ENCODE results near the gene PBX2. TPM values are rescaled to one million over a fixed set of nuclear protein-coding genes. Genes with fewer than 3 reads are reported as not detected.

The PBX2 gene
- total RNA-seq, 4 donors from 2014 or later = 42.9 to 70.1 (median 61.0) TPM

DNA sequence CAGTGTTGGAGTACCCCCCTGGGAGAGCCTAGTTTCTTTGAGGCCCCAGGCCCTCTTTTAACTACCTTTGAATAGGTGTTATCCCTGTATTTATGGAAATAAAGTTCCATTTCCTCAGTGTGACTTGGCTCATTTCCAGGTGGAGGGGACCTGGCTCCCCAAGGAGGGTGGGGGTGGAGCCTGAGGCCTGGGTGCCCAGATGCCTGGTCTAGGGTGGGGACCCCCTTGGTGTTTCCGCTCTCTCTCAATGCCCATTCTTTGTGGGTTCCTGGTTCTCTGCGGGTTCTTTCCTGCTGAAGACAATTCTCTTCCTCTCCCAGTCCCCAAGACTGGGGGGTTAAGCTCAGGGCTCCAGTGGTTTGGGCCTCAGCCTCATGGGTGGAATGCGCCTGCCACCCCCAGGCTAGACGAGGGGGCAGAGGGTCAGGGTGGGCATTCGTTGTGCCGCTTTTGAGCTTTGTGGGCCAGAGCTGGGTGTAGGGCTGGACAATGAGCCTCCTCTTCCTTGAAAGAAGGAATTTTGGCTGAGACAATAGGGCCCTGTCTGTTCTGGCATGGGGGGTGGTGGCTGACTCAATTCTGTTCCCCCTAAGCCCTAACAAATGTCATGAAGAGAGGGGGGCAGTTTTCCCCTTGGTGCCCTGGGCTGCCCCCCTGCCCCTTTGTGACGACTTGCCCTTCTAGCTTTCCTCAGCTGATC, 26.3 kb downstream of the PBX2 start:
- Histone ChIP-seq H3K4me1 (peaks cover 0 to 18% (median 0%) of the 10 kb centered on the region in 3 donors), H3K36me3 (peaks cover 0 to 96% of the 10 kb centered on the region in 2 donors), H3K4me3 (no peak overlapping the region), H3K9me3 (no peaks in the 10 kb centered on the region), H3K27ac (peak overlapping the region in 3 of 4 donors; percentile 60 to 74 (median 64)), H3K27me3 (no peaks in the 10 kb centered on the region)
- TF ChIP-seq POLR2AphosphoS5 (IDR thresholded peaks at IDR 0.05) = no peak
- TF ChIP-seq, protein P1, sequence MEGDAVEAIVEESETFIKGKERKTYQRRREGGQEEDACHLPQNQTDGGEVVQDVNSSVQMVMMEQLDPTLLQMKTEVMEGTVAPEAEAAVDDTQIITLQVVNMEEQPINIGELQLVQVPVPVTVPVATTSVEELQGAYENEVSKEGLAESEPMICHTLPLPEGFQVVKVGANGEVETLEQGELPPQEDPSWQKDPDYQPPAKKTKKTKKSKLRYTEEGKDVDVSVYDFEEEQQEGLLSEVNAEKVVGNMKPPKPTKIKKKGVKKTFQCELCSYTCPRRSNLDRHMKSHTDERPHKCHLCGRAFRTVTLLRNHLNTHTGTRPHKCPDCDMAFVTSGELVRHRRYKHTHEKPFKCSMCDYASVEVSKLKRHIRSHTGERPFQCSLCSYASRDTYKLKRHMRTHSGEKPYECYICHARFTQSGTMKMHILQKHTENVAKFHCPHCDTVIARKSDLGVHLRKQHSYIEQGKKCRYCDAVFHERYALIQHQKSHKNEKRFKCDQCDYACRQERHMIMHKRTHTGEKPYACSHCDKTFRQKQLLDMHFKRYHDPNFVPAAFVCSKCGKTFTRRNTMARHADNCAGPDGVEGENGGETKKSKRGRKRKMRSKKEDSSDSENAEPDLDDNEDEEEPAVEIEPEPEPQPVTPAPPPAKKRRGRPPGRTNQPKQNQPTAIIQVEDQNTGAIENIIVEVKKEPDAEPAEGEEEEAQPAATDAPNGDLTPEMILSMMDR (IDR thresholded peaks at IDR 0.05) = peak in 1 of 4 experiments; percentile 15
- peak; percentile 46 for ATAC-seq
- WGBS, 2 donors (ENCODE audit: low coverage in 1 of 2) = no CpG with 5 or more reads among the region's 7 CpGs

DNA sequence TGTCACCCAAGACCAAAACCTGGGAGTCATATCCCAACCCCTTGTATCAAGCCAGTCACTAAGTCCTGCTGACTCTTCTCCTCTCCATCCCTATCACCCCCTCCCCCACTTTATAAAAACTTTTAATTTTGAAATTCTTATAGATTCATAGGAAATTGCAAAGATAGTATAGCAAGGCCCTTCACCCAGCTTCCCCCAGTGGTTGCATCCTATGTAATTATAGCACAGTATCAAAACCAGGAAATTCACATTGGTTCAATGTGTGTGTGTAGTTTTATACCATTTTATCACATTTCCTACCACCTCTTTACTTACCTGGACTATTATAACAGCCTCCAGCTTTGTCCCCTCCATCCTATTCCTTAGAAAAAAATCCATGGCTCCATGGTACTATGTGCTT, 31.9 kb downstream of the PBX2 start:
- Histone ChIP-seq H3K4me3 (no peak overlapping the region), H3K4me1 (peaks cover 0 to 35% (median 10%) of the 10 kb centered on the region in 3 donors), H3K9me3 (no peaks in the 10 kb centered on the region), H3K36me3 (peaks cover 0 to 72% of the 10 kb centered on the region in 2 donors), H3K27ac (no peak overlapping the region), H3K27me3 (no peaks in the 10 kb centered on the region)
- TF ChIP-seq POLR2A (IDR thresholded peaks at IDR 0.05) (no peak), POLR2AphosphoS5 (IDR thresholded peaks at IDR 0.05) (no peak)
- no peak for ATAC-seq

DNA sequence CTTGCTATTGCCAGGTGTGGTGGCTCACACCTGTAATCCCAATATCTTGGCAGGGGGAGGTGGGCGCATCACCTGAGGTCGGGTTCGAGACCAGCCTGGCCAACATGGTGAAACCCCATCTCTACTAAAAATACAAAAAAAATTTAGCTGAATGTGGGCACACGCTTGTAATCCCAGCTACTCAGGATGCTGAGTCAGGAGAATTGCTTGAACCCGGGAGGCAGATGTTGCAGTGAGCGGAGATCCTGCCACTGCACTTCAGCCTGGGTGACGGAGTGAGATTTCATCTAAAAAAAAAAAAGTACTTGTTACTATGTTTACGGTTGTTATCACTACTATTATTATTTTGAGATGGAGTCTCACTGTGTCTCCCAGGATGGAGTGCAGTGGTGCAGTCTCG, 33.1 kb downstream of the PBX2 start:
- no peak overlapping the region for H3K4me3 ChIP-seq
- peaks cover 4 to 42% (median 17%) of the 10 kb centered on the region in 3 donors for H3K4me1 ChIP-seq
- no peaks in the 10 kb centered on the region for H3K27me3 ChIP-seq
- ATAC-seq = no peak
- TF ChIP-seq, protein P1 (IDR thresholded peaks at IDR 0.05) = no peak
- TF ChIP-seq POLR2AphosphoS5 (IDR thresholded peaks at IDR 0.05) = no peak
- no peak for TF ChIP-seq POLR2A (IDR thresholded peaks at IDR 0.05)
- no peak for TF ChIP-seq EP300 (IDR thresholded peaks at IDR 0.05)
- no peak overlapping the region for H3K27ac ChIP-seq
- no peaks in the 10 kb centered on the region for H3K9me3 ChIP-seq
- WGBS, 2 donors (ENCODE audit: low coverage in 1 of 2) = 80 to 92% methylated on average over 6 to 9 of the region's 9 CpGs
- peaks cover 0 to 60% of the 10 kb centered on the region in 2 donors for H3K36me3 ChIP-seq

DNA sequence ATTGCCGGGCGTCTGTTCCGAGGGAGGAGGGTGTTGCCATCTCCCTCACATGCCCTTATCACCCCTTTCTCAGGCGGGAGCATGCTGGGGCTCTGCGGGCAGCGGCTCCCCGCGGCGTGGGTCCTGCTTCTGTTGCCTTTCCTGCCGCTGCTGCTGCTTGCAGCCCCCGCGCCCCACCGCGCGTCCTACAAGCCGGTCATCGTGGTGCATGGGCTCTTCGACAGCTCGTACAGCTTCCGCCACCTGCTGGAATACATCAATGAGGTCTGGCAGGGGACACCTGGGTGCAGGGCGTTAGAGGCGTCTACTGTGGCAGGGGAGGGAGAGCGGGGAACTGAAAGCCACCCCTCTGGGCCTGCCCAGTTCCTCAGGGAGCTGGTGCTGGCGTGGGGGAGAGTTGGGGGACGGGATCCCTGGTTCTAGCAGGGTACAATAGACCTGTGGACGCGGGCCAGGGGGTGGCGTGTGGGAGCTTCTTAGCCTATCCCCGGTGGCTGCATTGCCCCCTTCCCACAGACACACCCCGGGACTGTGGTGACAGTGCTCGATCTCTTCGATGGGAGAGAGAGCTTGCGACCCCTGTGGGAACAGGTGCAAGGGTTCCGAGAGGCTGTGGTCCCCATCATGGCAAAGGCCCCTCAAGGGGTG, 35.4 kb downstream of the PBX2 start:
- Histone ChIP-seq H3K27ac (peak overlapping the region; percentile 77 to 95 (median 94)), H3K36me3 (peaks cover 0 to 39% of the 10 kb centered on the region in 2 donors), H3K27me3 (no peaks in the 10 kb centered on the region), H3K4me3 (peak overlapping the region; percentile 65 to 68), H3K4me1 (peaks cover 4 to 63% (median 24%) of the 10 kb centered on the region in 3 donors), H3K9me3 (no peaks in the 10 kb centered on the region)
- WGBS, 2 donors (ENCODE audit: low coverage in 1 of 2) = 0 to 1% methylated on average over 9 to 11 of the region's 34 CpGs
- peak; percentile 63 for ATAC-seq
- TF ChIP-seq, protein P1 (IDR thresholded peaks at IDR 0.05) = peak in 3 of 4 experiments; percentile 65 to 76 (median 73)
- TF ChIP-seq POLR2AphosphoS5 (IDR thresholded peaks at IDR 0.05) = no peak

DNA sequence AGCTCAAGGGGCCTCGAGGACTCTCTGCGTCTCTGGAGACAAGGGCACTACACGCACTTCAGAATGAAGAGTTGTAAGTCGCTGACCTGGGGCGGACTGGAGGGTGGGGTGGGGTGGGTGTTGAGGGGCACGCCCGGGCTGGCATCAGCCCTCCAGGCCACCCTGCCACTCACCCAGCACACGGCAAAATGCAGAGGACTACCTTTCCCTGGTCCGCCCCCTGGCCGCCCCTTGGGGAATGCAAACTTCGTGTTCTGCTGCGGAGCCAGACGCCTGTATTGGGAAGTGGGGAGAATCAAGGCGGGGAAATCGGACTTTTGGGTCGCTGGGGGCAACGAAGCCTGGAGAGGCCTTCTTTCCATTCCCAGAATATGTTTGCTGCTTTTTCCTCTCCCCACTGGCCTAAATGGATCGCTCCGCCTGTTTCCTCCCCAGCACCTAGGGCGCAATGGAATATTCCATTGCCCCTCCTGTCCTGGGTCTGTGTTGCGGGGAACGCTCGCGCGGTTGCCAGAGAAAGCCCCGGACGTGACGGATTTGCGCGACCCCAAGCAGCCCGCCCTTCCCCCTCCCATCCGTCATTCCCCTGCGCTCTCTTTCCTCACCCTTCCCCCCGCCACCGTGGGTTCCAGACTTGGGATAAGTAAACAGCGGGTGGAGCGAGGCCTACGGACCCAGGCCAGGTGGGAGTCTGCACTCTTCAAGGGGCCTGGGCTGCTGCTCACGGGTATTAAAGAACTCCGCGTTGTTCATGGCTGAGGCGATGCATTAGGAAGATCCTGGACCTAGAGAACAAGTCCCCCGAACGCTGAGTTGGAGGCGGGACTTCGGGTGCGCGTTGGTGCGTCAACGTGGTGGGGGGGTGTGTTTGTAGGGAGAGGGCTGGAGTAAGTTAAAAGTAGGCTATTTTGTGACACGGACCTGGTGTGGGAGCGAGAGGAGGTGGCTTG, 36.2 kb downstream of the PBX2 start, which contains the start of gene PPT2:
Gene PPT2 (plus strand): TSS at position 578 of the 950 bp plus-strand sequence. CDS start 454 bp downstream, outside the sequence.
- Histone ChIP-seq H3K9me3 (no peaks in the 10 kb centered on the region), H3K4me3 (peak within 1 kb of the TSS; percentile 65 to 68), H3K36me3 (peaks cover 0 to 41% of the 10 kb centered on the region in 2 donors), H3K27me3 (no peaks in the 10 kb centered on the region), H3K27ac (peak within 1 kb of the TSS; percentile 77 to 95 (median 94)), H3K4me1 (peaks cover 4 to 67% (median 24%) of the 10 kb centered on the region in 3 donors)
- 0 to 1% methylated on average over 12 to 13 of the region's 52 CpGs for WGBS, 2 donors (ENCODE audit: low coverage in 1 of 2)
- peak; percentile 63 for TF ChIP-seq POLR2AphosphoS5 (IDR thresholded peaks at IDR 0.05)
- TF ChIP-seq EP300 (IDR thresholded peaks at IDR 0.05) = no peak
- TF ChIP-seq POLR2A (IDR thresholded peaks at IDR 0.05) = peak; percentile 12 to 38
- TF ChIP-seq, protein P1 (IDR thresholded peaks at IDR 0.05) = peak in 3 of 4 experiments; percentile 35 to 45 (median 45)
- peak; percentile 91 for ATAC-seq
